GM19238 (cell line): Measurements from ENCODE around the gene CCR9.

Source experiments
- DNase-seq: peaks from one replicate; pipeline ENCODE4 v3.0.0; 2011; ENCODE audit warnings: low spot score; ENCODE audit not compliant: insufficient read length

CCR9 gene

DNA sequence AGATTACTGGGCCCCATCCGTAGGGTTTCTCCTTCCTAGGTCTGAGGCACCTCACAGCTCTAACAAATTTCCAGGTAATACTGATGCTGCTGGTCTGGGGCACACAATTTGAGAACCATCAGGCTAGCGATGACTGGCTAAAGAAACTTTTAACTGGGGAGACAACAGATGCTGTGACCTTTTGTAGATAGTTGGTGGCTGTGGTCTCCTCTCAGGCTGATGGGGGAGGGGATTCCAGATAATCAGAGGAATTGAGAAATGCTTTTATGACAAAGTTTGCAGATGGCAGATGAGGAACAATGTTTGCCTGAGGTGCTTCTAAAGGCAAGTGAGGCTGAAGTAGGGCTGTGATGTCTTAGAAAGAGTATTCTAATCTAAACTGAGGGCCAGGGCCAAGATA, 13.8 kb upstream of the CCR9 start:
- no peak for DNase-seq

DNA sequence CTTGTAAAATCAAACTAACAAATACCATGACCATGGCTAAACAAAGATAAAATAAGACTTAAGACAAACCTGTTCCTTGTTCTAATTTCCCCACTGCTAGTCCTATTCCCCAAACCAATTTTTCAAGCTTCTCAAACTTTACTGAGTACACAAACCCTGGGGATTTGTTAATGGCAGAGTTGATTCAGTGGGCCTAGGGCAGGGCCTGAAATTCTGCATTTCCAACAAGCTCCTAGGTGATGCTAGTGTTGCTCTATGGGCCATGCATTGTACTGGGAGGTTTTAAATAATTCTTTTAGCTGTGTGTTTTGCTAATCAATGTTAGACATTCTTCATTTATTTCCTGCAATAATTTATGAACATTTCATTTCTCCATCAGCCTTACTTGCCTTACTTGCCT, 13.3 kb upstream of the CCR9 start:
- DNase-seq: no peak

DNA sequence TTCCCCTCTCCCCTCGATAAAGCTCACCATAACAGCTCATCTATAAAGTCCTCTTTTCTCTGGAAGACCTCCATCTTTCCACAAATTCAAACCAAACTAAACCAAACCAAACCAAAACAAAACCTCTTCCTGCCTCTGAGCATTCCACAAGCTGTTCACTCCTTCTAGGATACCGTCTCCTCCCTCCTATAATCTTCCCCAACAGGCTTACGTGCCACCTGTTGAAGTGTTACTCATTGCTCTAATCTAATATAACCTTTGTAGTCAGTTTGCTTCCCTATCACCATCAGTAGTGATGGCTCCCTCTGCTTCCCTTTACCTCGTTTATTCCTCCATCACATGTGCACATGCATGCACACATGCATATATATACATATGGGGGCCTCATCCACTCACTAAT, 12.7 kb upstream of the CCR9 start:
- DNase-seq: no peak

DNA sequence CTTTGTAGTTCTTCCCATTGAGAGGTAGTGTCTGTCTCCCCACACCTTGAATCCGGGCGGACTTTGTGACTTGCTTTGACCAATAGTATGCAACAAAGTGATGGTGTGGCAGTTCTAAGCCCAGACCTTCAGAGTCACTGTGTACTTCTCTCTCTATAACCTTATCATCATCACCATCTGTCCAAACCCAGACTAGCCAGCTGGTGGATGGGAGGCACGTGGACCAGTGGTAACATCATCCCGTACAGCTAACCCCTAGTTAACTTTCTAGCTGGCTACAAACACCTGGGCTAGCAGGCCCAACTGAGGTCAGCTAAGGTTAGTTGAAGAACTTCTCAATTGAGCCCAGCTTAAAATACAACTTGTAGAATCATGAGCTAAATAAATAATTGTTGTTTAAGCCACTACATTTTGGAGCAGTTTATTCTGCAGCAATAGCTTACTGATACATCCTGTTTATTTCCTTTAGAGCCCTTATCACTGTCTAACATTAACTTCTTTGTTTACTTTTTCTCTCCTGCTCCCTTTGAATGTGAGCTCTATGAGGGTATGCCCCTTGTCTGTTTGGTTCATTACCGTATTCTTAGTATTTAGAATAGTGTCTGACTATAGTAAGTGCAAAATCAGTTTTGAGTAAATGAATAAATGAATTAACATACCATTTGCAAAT, 11.5 kb upstream of the CCR9 start:
- no peak for DNase-seq

DNA sequence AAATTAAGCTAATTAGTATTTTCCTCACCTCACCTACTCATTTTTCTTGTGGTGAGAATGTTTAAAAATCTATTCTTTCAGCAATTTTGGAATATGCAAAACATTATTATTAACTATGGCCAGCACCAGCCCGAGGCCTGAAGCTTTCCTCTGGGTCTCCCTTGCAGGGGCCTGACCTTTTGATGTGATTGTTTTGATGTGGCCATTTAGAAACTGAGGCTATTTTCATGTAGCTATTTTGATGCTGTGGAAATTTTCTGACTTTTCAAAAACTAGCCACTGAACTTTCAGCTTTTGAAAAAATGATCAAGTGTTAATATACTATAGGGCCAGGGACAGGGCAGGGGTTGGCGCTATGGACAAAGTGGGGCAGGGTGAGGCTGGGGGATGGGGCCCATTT, 8.2 kb upstream of the CCR9 start:
- no peak for DNase-seq

DNA sequence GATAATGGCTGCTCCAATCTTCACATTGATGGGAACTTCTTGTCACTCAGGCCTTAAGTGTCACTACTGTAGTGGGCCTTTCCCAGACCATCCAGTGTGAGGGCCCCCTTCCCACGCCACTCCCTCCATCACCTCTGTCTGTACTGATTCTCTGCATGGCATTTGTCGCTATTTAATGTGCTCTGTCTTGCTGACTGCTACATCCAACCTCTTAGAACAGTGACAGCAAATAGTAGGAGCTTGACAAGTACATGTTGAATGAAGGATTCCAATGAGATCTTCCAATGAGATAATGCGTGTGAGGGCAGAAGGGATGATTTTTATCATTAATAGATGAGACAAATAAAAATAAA, 5.6 kb upstream of the CCR9 start:
- no peak for DNase-seq

DNA sequence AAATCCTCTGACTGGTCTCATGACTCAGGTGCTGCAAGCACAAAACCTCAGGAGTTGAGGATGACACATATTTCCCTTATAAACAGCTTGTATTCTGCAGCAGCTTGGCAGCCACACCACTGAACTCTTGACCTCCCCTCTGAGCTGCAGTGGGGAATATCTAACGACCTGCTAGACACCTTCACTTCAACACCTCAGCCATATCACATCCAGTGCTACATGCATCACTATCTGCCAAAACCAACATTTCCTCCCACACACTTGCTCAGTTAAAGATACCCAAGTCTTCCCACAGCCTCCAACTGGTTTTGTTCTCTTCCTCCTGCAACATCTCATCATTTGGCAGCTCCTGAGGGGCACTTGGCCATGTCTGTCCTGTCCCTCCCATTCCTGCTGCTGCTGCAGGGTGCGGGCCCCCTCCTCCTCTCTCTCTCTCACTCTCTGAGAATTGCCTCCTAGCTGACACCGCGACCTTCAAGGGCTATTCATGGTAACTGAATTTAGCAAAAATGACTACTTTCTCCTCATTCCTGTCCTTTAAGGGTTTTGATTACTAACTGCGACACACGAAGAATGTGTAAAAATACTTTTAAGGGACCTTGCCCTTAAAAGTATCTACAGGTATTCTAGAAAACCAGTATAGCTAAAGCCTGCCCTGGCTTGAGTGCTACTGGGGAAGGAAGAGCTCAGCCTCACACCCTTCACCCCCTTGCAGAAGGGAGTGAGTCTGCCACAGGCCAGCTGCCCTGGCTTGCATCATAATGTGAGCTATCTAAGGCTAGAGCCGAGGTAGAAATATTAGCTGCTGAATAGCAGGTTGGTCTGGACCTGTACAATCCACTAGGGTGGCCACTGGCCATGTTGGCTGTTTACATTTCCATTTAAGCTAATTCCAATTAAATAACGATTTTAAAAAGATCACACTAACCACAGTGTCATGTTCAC, 5.0 kb upstream of the CCR9 start:
- no peak for DNase-seq

DNA sequence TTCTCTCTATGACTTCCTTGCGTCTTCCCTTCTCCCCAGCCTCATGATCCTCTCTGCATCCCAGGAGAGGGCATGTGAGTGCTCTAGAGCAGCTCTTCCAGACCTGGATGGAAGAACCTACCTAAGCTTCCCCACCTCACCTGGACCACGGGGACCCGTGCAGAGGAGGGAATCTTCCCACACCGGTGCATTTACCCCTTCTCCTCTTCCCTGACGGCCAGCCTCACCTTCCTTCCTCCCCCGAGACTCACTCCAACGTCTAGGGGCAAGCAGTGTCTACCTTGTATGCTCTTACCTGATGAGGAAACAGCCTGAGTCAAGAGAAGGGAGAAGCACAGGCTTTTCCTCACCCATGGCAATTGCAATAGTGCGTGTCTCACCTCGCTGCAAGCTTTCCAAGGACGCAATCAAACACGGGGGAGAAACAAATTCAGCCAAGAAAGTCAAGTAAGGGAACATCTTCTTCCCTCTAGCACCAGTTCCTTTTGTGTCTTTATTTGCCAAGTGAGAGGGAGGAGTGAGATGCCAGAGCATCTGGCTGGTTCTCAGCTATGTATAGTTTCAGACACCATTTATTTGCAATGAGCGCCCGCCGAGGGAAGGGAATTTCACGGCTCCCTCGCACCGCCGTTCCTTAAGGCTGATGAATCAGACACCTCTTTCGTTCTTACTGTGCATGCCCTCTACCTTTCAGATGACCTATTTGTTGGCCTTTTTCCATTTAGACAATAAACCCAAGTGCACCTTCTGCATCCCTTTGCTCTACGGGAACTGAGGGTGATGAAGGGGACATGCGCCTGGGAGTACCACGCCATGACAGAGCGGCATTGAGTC, 1.8 kb upstream of the CCR9 start:
- no peak for DNase-seq

DNA sequence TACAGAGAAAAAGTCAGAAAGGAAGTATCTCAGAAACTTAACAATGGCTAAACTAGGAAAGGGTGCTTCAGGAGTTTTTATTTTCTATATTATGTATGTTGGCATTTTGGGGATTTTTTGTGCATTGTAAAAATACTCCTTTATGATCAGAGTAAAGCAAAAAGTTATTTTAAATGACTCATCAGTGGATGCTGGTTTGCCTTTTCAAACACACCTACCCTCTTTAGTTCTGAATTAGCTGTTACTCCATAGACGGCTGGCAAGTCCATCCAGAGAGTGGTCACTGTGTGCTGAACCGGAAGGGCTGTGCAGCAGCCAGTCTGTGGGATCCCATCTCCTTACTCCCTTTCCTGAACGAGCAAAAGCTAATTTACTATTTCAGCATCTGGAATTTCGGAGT, 942 bp downstream of the CCR9 start:
- DNase-seq: no peak

DNA sequence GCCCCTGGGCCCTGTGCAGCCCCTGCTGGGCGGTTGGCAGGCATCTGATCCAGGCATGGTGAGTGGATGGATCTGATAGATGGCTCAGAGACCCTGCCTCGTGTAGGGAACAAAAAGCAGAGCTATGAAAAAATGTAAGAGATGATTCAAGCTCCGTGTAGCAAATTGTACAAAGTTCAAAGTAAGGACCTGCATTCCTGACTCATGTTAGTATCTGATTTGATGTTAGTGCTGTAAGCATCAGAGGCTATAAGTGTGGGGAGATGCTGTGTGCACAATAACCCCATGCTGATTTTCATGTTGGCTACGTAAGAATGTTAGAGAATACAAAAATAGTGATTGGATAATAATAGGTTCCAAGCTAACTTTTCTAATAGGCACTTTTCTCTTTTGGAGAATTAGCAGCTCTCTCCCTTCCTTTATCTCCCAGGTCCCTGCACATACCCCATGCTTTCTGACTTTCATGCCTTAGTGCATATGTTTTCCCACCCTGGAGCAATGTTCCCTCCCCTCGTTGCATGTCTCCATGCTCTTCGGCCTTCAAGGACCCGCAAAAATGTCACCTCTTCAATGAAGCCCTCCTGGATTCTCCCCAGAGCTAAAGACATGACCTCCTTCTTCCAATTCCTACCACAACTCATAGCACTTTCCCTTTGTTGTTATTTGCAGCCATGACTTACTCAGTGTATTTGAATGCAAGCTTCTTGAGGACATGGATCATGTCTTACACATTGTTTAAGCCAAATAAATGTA, 1.6 kb downstream of the CCR9 start:
- no peak for DNase-seq

DNA sequence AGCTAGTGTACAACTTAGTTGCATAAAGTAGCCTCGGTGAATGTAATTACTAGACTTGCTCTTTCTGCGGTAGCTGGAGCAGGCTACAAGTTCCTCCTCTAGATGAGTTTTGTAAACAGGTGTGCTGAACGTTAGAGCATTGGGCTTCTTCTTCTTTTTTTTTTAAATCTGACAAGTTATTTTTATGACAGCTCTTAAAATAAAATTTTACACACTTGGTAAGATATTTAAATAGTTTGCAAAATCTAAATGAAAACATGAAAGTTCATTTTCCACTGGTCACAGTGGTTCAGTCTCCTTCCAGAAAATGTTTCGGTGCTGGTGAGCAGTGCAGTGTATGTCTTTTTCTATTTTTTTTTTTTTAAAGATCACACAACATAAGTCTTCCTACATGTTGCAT, 3.0 kb downstream of the CCR9 start:
- no peak for DNase-seq

DNA sequence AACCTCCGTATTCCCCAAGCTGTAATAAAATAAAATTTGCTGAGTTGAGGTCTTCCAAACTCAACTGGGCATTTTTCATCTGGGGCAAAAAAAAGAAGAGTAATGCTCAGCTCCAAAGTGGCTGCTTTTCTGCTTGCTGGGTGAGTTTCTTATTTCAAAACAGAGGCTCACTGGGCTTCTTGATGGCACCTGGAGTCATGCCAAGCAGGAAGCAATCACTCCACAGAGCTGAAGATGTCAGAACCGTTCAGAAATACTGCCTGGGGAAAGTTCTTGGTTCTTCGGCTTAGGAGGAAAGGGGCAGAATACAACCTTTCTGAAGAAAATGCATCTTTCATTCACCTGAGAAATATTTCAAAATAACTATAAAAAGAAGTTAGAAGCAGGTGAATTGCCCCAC, 4.1 kb downstream of the CCR9 start:
- DNase-seq: no peak

DNA sequence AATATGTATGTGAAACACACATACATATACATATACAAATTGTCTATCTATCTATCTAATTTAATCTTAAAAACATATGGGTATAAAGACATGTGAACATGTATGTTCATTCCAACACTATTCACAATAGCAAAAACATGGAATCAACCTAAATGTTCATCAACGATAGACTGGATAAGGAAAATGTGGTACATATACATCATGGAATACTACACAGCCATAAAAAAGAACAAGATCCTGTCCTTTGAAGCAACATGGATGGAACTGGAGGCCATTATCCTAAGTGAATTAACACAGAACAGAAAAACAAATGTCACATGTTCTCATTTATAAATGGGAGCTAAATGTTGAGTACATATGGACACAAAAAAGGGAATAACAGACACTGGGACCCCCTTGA, 5.8 kb downstream of the CCR9 start:
- no peak for DNase-seq

DNA sequence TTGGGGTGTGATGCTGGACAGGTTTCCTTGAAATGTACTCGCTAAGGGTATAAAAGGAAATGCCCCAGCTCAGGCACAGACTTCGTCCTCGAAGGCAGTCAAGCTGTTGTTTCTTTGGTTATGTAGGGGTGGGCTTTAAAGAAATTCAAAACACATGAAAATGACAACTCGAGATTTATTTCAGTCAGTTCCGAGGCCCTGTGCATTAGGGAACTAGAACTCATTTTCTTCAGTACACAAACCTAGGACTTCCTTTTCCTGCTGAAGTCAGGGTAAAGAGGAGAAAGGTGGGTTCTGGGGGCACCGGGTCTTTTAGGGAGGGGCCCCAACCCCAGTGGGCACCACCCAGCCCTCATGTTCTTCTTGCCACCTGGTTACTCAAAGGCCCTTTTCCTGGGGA, 7.7 kb downstream of the CCR9 start:
- DNase-seq: no peak

DNA sequence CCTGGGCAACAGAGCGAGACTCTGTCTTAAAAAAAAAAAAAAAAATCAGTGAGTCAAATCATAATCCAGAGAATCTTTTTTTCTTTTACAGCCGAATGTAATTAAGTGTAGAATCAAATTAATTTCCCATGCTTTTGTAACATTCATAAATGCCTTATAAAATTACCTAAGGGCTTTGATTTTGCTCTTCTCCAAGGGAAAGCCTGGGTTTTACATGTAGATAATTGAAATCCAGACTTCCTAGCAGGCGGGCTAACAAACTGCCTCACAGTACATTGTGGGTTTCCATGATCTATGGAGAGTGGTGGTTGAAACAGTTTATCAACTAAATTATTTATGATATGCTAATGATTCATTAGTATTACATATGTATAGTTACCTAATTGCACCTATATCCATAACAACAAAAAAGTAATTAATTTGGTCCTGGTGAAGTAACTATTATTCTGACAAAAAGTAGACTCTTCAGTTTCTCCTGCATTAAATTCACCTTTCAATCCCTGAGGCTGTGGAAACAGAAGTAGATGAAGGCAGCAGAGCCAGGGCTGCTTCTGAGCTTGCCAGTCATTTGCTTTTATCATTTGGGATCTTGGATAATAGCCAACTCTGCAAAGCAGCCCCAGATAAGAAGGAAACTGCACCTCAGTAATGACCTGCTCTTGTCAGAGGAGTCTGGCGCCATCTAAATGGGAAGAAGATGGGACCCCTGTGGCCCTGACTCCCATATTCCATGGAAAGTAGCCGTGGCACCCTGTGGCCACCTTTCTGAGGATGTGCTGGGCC, 9.5 kb downstream of the CCR9 start:
- DNase-seq: no peak

DNA sequence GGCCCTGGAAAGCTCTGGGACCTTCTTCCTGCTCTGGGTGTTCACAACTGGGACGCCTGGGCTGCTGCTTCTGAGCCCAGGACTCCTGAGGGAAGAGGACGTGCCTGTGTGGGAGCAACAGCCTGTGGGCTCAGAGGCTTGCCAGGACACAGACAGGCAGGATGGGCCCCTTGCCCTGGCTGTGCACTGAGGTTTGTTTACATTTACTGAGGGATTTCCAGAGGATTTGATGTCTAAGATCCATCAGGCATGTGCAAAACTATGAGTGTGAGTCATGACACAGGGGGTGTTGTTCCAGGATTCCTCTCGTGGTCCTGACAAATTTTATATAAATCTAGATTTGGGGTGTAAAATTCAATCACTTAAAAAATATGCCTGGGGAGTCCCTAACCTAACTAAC, 10.6 kb downstream of the CCR9 start:
- no peak for DNase-seq

DNA sequence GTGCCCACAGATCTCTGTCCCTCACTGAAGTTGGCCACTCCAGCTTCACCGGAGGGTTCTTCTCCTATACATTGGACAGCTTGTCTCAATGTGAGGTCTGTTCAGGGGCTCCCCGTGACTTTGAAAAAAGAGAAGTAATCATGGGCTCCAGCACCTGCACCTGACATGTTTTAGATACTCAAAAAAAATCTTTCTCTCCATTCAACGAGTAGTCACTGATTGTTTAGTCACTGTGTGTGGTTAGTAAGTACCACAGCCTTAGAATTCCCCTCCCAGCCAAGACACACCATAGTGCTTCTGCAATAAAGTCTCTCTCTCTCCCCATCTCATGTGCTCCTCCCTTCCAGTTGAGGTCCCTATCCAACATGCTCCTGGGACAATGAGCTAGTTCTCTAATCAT, 18.6 kb downstream of the CCR9 start:
- no peak for DNase-seq

DNA sequence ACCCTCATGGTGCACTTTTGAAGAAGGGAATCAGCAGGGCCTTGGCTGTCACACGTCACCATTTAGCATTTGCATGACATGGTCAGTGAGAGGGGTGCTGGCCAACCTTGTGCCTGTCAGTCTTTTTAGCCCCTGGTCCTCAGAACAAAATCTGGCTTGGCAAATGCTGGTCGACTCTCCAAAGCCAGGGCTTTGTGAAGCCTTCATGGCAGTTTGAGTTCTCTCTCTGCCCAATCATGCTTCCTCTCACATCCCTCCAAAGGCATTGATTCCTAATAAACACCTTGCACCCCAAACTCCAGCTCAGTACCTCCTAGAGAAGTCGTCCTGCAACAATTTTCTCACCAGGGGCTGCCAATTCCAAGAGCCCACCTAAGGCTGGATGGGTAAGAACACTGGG, 19.4 kb downstream of the CCR9 start:
- DNase-seq: no peak

DNA sequence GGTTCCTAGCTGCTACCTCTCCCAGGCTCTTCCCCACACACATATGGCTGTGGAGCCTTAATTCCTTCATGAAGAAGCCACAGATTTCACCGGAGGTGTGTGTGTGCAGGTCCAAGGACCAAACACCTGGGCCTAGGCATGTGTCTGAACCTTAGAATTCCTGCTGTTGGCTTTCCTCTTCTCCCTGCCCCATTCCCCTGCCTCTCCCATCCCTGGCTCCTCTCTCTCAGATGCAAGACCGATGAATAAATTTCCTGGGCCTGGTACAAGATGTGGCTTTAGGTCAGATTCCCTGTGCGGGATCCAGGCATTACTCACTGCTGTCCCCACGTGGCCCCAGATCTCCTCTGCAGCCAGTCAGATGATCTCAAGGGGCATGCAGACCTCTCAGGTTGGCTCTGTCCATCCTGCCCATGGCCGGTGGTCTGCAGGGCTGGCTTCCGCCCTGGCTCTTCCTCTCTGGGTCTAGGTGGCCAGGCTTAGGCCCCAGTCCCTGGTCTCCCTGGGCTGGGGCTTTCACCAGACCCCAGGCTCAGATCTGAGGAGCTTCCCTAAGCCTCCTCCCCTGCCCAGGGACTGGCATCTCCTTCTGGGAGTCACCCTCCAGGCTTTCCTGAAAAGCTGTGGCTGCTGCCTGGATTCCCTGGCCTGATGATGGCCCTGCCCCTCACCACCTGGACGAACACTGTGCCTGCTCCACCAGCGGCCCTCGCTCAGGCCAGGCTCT, 20.5 kb downstream of the CCR9 start:
- DNase-seq: no peak
